ENCODE results near the gene OXT.

The OXT gene

DNA sequence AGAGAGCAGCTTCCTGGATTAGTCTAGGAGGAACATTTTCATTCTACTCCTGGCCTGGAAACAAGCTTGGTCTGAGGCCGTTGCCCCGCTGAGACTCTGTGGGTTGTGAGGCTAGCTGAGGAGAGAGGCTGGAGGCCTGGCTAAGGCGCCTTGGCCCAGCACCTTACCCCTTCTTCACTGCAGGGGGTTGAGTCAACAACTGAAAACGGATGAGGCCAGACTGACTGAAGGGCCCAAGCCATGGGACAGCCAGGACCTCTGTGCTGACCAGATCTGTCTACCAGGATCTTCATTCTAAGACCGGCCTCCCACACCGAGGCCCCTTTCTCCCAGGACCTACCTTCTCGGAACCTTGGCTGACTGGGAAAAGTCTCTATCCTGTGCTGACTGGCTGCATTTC lies 16.6 kb downstream of the OXT start:
- no peak for DNase-seq

- no peak for DNase-seq
These were observed 19.1 kb downstream of the OXT start for GRCh38 chr20:3090565-3090964.

DNA sequence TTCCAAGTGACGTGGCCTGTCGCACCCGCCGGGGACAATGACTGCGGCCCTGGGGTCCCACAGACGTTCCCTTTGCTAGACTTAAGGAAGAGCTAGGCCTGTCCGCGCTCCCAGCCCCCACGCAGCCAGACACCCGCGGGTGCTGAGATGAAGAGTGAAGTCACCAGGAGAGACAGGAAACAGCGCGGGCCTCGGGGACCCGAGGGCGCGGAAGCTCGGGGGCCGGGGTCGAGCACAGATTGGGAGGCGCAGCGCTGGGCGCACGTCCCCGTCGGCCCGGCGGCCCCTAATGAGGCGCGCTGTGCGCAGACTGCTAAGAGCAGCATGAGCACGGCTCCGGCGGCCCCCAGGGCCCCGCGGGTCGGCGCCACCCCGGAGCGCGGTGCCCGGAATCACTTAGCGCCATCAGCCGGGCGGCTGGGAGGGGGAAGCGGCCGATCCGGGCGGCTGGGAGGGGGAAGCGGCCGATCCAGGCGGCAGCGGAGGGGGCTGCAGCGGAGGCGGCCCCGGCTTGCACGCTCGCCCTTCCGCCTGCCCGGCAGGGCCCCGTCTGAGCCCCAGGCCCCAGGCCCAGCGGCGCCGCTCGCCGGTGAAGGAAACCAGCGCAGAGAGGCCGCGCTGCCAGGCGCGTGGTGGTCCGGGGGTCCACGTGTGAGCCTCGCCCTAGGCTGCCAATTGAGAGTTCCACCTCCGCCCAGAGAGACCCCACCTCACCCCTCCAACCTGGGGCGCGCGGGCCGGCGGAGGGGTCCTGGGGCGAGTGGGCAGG lies 21.4 kb downstream of the OXT start:
- DNase-seq = peak; percentile 43

DNA sequence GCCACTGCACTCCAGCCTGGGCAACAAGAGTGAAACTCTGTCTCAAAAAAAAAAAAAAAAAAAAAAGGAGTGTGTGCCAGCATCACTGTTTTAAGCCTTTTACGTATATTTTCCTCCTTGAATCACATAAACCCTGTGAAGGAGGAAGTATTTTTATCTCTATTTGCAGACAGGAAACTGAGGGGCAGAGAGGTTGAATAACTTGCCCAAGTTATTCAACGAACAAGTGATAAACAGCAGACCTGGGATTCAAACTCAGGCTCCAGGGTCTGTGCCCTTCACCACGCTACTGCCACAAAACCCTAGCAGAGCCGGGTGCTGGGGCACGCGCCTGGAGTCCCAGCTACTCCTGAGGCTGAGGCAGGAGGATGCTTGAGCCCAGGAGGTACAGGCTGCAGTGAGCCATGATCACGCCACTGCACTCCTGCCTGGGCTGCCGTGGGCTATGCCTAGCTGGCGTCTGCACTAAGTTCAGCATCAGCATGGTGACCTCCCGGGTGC lies 22.5 kb downstream of the OXT start:
- DNase-seq = no peak

DNA sequence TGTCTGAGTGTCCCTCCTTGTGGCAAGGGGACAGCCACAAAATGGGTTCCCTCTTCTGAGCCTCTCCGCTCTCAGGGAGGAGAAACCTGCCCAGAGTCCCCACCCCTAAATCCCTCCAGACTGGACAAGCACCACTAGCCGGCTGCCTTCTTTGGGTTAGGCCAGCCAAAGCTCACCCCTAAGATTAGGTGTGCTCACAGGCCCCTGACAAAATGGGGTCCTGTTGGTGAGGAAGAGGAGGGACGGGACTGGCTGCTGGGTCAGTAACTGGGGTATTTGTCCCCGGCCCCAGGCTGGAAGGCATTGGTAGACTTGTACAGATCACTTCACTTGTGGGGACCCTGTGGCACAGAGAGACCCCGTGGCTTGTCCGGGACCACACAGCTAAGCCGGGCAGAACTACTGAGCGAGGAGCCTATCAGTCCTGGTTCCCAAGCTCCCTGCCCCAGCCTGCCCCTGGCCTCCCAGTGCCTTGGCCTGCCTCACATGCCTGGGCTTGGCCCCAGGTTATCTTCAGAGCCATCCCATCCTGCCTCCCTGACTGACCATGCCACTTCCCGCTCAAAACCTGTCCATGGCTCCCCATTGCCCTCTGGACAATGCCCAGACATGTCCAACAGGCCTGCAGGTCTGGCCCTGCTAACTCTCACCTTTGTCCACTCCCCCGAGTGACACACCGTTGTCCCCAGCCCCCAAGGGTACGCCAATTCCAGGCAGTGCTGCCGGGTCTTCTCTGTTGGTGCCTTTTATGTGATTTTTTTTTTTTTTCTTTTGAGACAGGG lies 23.6 kb downstream of the OXT start:
- no peak for DNase-seq

- DNase-seq = no peak
These were observed 29.1 kb downstream of the OXT start for GRCh38 chr20:3100480-3100879.

GRCh38 chr20:3101251-3101650 lies 29.8 kb downstream of the OXT start:
- no peak for DNase-seq

DNA sequence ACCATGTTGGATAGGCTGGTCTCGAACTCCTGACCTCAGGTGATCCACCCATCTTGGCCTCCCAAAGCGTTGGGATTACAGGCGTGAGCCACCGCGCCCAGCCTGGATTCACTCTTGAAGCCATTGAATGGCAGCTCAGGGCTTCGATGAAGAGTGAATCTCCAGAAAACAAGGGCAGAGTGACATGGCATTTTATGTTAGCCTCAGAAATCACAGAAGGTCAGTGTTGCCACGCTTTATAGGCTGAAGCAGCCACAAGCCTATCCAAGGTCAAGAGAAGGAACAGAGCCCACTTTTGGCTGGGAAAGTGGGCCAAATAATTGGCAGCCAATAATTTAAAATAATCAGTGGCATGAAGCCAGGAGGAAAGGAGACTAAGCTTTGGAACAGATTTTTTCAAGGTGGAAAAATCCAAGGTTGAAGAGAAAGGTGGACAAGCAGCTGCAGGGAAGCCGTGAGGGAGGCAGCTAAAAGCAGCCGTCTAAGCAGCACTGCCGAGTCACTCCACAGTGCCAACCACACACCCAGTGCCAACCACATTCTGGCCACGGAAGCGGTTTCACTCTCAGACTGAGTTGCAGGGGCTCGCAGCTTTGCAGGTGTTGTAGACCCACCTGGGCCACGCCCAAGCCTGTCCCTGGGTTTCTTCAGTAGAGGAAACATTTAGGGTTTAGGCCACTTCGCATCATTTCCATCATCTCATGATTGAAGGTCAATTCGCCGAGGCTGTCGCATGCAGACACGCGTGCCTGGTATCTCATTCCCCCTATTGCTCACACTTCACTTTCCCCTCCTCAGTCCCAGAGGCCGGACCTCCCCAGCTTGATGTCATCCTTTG lies 30.5 kb downstream of the OXT start:
- DNase-seq = peak; percentile 80

DNA sequence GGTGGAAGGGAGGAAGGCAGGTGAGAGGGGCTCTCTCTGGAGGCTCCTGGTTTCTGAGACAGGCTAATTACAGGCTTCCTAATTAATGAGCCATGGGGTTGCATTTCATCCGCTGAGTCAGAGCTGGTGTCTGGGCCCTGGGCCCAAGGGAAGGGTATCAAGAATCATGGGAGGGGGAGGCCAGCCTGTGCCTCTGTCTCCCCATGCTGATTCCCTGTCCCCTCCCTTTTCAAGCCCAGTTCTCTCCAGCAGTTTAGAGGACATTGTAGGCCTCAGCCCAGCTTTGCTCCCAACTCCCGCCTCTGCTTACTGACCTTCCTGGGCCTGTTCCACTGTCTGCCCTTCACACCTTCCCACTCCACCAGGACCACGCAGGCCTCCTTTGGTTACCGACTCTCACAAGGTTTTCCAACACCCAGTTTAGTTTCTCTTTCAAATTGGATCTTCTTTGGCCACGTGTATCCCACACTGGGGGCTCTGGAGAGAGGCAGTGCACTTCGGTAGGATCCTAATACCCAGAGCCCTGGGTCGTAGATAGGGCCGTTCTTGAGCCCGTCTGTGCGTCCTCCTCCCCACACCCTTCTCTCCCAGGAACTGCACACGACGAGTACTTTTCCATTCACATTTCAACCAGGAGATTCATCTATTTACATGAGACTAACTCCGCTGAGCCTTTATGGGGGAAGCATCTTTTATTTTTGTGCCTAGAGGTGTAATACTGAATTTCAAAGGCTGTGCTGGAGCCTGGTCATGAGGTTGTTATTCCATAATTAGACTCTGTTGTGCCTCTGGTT lies 31.4 kb downstream of the OXT start:
- DNase-seq = peak; percentile 95

DNA sequence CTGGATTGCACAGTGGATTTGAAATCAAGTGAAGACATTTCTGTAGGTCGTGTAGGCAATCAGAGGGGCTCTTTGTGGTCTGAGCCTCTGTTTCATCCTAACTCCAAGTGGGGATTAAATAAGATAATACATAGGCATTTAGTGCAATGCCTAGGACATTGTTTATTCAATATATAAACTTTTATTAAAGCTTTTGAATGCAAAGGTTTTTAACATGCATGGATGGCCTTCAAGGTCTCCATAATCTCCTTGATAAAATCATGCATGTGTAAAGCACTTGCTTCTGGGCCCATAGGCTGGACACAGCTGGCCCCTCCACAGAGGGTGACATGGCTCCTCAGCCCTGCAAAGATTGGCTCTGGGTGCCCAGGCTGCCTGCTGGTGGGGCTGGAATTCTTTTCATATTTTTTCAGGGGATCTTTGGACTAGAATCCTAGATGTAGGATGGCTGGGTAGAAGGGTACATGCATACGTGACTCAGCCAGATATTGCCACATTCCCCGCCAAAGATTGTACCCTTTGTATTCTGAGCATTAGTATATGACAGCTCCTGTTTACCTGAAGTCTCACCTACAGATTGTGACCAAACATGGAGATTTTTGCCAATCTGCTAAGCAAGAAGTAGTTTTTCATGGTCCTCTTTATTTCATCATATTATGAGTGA lies 32.1 kb downstream of the OXT start:
- DNase-seq = no peak

DNA sequence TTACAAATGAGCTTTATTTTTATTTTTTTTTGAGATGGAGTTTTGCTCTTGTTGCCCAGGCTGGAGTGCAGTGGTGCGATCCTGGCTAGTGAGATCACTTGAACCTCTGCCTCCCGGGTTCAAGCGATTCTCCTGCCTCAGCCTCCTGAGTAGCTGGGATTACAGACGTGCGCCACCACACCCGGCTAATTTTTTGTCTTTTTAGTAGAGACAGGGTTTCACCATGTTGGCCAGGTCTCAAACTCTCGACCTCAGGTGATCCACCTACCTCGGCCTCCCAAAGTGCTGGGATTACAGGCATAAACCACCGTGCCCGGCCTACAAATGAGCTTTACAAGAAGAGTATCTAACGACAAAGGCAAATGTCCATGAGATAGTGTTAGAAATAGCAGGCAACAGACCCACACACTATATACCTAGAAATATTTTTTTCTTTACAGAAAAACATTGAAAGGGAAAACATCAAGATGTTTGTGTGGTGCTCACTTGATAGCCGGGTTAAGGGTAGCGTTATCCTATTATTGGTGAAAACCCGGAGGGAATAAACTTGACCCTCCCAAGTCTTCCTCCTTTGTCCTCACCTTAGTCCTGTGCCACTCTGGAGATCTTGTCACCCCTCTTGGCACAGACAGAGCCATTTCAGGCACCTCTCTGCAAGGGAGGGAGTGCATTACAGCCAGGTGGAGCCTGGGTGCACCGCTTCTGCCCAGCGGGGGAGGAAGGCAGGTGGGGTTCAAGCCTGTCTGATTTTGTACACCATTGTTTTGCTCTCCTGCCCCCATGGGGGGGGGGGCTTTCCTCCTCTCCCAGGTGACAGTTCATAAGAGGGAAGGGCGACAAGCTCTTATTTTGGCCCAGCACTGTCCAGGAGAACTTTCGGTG lies 34.1 kb downstream of the OXT start:
- peak; percentile 72 for DNase-seq

DNA sequence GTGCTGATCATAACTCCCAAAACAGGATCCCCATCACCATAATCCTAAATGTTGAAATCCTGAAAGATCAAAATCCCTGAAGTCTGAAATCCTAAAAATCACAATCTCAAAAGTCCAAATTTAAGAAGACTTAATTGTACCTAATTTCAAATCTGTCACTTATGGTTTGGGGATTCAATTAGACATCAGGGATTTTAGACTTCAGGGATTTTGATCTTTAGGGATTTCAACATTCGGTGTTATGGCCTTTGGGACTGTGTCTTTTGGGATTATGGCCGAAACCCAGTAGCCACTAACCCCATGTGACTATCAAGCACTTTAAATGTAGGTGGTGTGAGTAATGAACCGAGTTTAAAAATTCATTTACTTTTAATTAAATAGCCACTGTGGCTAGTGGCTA lies 34.8 kb downstream of the OXT start:
- no peak for DNase-seq

GRCh38 chr20:3106658-3107463 lies 35.4 kb downstream of the OXT start:
- DNase-seq = peak; percentile 97

GRCh38 chr20:3107464-3108025 lies 36.1 kb downstream of the OXT start:
- peak; percentile 39 for DNase-seq

DNA sequence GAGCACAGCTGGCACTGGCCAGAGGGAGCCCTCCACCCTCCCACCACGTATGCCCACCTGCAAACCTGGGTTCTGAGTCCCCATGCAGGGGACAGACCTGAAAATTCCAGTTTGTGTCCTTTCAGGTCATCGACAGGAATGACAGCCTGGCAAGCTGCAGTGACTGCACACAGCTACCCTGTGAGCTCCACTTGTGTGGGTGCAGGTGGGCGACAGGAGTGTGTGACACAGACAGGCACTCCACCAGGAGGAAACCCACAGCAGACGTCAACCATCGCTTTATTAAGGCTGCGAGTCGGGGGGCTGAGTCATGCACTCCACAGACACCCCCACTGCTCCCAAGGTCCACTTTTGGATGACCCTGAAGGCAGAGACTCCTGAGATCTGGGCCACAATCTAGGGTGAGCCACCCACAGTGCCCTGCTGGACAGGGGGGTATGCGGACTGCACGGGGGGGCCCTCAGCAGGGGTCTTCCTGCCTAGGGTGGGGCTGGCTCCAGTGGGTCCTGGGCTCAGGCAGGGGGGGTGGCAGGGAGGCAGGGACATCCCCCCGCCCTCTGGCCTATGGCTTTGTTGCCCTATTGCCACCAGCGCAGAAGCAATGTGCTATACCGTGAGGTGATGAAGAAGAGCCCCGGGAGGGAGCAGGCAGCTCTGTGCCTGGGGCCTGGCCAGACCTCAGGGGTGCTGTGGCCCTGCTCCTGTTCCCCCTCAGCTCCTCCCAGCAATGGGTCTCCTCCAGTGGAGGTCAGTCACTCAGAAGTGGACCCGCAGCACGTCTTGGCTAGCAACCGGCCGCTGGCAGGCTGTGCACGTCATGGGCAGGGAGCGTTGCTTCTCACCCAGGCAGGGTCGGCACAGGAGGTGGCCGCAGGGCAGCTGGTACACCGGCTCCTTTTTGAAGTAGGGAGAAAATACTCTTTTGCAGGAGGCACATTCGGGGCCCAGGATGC lies 38.2 kb downstream of the OXT start:
- no peak for DNase-seq

DNA sequence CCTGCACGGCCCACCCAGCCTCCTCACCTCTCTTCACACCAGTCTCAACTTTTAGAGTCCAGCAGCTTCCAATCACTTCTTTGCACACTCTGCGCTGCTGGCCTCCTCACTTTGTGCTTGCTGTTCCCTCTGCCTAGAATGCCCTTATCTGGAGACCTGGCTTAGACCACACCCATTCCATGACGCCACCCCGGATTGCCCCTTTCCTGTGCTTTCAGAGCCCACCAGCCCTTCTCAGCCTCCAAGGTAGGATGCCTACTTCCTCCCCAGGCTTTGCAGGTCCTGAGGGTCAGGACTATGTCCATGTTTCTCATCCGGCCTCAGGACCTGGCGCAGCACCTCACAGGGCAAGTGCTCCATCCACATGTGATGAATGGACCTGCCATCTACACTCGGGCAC lies 40.1 kb downstream of the OXT start:
- no peak for DNase-seq

GRCh38 chr20:3111995-3112394 lies 40.6 kb downstream of the OXT start:
- DNase-seq = no peak

Data from NCI-H69 (cell line).